GM21360 (cell line): ENCODE measurements around the gene CUL2.
"Not testable (repeated sequence)": the region's sequence is repeated elsewhere in the genome, so short reads cannot be mapped to it uniquely, and the experiment has no call there.

ENCODE experiments used
- ATAC-seq: cut with Tn5 transposase; IDR thresholded peaks from one replicate; pipeline ENCODE4 v1.9.1; 2021; ENCODE audit warnings: mild to moderate bottlenecking, moderate library complexity; ENCODE audit not compliant: unreplicated experiment

CUL2 gene

DNA sequence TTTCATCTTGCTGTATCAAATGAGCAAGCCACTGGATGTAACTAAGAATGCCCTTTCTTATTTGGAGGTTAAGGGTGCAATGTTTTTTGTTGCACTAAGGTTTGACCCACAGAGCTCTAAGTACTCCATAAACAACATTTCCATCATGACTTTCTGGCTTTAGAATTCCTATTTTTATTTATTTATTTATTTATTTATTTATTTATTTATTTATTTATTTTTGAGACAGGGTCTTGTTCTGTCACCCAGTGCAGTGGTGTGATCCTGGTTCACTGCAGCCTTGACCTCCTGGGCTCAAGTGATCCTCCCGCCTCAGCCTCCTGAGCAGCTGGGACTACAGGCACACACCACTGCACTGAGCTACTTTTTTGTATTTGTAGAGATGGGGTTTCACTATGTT is 9.9 kb downstream of the CUL2 start:
- ATAC-seq, result not testable (repeated sequence)

- no peak for ATAC-seq
Observed at GRCh38 chr10:35079763-35080162, 10.4 kb downstream of the CUL2 start.

- no peak for ATAC-seq
Observed at GRCh38 chr10:35079265-35079664, 10.9 kb downstream of the CUL2 start.

DNA sequence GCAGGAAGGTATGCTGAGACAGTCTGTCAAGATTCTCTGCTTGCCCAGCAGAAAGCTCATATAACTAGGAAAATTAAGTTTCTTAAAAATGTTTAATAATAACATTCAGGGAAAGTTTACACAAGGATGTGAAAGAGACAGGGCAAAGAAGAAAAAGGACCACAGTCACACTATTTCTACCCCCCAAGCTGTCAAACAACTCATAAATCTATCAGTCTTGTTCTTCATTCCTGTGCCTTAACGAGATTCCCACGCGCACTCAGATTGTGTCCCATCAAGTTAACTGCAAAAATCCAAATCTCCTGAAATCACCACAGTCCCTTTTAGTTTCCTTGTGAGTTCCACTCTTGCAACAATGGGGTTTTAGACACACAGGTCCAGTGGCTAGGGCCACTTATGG is 14.9 kb downstream of the CUL2 start:
- no peak for ATAC-seq

DNA sequence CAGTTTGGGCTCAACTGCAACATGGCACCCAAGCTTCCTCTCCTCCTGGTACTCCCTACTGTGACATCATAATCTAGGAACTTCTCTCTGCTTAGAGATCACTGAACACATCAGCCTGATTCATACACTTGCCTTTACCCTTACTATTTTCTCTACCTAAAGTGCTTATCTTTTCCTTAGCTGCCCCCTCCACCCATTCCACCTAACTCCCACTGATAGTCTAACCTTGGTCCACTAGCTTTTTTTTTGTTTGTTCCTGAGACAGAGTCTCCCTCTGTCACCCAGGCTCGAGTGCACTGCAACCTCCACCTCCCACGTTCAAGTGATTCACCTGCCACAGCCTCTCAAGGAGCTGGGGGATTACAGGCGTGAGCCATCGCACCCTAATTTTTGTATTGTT is 15.9 kb downstream of the CUL2 start:
- ATAC-seq, result no peak

DNA sequence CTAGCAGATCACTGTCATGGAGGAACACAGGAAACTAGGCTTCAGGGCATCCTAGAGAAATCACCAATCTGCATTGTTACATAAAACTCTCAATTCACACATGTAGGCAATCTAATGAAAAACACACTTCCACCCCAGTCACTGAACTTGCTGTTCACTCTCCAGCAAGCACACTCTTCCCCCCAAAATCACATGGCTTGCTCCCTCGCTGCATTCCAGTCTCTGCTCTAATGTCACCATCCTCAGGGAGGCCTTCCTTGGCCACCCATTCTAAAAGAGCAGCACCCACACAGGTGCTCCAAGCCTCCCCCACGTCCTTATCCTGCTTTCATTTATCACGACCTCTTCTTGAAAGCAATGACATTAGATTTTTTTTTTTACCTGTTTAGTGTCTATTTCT is 19.6 kb downstream of the CUL2 start:
- no peak for ATAC-seq

GRCh38 chr10:35063837-35064454 is 26.2 kb downstream of the CUL2 start:
- no peak for ATAC-seq

GRCh38 chr10:35059481-35059880 is 30.7 kb downstream of the CUL2 start:
- no peak for ATAC-seq

- no peak for ATAC-seq
Observed at GRCh38 chr10:35058686-35059085, 31.5 kb downstream of the CUL2 start.

DNA sequence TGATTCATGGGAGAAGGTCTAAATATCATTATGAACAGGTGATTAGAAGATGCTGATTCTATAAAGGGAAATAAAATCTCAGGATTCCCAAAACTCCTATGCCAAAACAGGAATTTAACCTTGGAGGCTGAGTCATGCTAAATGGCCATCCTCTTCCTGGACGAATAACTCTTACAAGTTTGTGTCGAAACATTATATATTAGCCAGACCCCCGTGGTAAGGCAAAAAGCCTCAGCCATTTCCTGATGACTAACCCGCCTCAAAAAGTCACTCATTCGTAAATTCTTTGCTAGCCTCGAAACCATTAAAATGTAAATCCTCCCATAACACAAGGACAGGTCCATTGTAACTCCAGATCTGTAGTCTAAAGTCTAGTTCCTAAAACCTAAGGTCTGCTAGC is 32.0 kb downstream of the CUL2 start:
- no peak for ATAC-seq

DNA sequence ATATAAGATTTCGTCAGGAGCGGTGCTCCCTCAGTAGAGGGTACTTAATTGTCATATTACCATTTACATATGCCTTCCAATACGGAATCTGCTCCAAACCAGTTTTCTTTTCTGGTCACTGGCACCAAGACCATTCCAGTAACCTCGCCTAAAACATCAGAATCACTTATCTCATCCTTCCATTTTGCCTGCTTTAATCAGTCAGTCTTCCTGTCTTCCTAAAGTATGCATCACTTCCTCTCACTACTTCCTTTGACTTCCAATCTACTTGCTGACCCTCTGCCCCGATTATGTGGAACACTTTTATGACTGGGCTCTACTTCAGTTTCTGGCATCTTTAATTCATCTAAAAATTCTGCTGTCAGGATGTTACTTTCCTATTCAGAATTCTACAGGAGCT is 33.5 kb downstream of the CUL2 start:
- no peak for ATAC-seq

DNA sequence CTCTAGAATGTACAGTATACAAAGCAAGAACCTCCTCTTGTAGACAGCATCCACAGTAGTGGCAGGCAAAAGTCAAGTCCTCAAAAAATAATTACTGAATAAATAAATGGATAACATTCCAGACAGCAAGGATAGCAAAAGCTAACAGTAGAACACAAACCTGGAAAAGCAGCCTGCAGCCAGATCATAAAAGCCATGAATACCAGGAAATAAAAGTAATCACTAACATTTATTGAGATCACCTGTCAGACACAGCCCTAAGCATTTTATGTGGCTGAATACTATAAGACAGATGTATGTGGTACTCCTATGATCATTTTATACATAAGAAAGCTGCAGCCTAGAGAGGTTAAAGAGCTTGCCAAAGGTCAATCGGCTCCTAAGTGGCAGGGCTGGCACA is 34.0 kb downstream of the CUL2 start:
- ATAC-seq, result no peak

DNA sequence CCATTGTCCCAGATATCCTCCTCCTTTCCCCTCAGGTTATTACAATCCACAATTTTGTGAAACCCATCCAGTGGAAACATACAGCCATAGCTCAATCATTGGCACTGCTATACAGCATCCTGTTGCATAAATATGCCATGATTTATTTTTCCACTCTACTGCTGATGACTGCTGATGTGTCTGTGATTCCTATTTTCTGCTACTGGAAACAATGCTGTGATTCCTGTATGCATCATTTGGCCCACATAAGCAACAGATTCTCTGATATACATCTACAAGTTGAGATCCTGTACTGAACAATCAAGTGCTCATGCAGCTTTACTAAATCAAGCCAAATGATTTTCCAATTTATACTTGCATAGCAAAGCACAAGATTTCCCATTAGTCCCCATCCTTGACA is 39.6 kb downstream of the CUL2 start:
- no peak for ATAC-seq

DNA sequence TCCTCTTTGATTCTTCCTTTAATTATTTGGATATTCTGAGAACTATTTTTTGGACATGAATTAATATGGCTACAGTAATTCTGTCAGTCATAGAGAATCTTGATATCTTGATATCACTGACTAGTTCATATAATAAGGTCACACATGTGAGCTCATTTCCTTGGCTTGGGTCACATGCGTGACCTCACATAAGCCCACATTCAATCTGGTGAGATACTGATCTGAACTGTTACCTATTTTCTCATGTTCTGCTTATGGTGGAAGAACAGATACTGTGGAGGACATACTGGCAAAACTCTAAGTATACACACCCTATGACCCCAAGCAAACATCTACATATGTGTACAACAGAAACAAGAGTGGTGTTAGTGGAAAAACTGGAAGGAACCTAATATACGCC is 44.1 kb downstream of the CUL2 start:
- ATAC-seq, result no peak

DNA sequence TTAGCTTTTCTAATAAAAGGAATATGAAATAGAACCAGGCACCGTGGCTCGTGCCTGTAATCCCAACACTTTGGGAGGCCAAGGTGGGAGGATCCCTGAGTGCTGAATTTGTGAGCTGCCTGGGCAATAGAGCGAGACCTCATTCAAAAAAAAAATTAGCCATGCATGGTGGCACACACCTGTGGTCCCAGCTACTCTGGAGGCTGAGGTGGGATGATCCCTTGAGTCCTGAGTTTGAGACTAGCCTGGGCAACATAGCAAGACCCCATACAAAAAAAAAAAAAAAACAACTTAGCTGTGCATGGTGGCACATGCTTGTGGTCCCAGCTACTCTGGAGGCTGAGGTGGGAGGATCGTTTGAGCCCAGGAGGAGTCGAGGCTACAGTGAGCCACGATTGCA is 44.9 kb downstream of the CUL2 start:
- ATAC-seq, result not testable (repeated sequence)

DNA sequence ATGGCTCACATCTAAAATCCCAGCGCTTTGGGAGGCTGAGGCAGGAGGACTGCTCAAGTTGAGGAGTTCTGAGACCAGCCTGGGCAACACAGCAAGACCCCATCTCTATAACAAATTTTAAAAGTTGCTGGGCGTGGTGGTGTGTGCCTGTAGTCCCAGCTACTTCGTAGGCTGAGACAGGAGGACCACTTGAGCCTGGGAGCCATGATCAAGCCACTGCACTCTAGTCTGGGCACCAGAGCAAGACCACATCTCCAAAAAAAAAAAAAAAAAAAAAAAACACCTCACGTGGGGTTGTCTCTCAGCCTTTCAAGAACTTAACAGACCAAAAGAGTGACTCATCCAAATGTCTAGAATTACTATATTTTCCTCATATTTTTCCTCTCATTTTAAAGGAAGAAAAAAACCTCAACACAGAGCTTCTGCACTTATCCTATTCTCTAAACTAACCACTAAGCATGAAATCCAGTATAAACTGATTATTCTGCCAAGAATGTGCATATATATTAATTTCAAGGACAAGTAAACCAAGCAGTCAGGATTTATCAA is 46.3 kb downstream of the CUL2 start:
- ATAC-seq, result no peak

- ATAC-seq, result no peak
Observed at GRCh38 chr10:35042783-35043182, 47.4 kb downstream of the CUL2 start.

GRCh38 chr10:35041502-35041879 is 48.6 kb downstream of the CUL2 start:
- no peak for ATAC-seq

GRCh38 chr10:35040760-35041501 is 49.2 kb downstream of the CUL2 start:
- ATAC-seq, result no peak

GRCh38 chr10:35037104-35037503 is 53.0 kb downstream of the CUL2 start:
- ATAC-seq, result no peak

DNA sequence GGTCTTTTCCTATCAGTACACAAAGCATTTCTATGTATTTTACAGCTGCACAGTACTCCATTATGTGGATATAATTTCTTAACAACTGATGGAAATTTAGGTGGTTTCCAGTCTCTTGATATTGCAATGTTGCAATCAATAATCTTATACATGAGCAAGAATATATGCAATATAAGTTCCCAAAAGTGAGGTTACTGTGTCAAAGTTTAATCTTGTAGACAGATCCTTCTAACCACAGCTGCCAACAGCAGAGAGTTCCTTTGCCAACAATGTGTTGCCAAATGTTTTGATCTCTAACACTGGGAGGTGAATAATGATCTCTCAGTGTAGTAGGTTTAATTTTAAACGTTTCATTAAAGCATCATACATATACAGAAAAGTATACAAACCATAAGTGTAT is 54.5 kb downstream of the CUL2 start:
- no peak for ATAC-seq

DNA sequence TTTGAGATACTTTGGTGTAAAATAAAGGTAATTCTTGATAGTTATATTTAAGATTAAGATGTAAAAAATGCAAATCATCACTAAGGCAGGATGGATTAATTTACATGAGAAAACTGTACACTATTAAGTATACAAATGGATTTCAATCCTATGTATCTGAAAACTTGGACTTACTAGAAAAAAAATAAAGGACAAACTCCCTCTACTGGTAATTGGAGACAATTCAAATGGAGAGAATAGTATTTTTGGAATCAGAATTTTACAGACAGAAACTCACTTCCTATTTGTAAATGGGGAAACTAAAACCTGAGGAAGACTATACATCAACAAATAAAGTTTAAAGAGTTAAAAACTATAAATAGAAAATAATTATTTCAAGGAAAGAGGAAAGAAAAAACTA is 62.6 kb downstream of the CUL2 start:
- ATAC-seq, result no peak

DNA sequence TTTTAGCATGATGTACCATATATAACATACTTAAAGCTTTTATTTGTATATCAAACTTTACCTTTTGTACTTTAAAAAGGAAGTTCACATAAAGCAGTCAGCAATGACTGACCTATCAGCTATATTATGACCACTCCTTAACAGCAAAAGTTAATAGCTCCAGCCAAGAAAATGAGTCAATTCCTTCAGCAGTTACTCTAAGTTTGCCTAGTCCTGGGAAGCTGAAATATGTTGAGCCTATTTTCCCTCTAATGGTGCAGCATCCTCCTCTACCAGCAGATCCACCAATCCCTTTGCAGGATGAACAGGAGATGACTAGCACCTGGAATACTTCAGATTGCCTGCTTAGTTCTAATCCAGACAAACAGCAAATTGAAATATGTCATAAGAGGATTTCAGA is 64.2 kb downstream of the CUL2 start:
- ATAC-seq, result no peak
